H1 (cell line): Measurements from ENCODE around the gene ZNF300. TPM values are rescaled to one million over a fixed set of nuclear protein-coding genes. Genes with fewer than 3 reads are reported as not detected.

Experiments used
- CTCF ChIA-PET: fragments of 300-600 bp; sonication (Branson Sonifier 250); formaldehyde crosslinking; loops from one replicate; lab custom pipeline; 2021; ENCODE audit not compliant: partially characterized antibody; lab: Charles Lee
- POLR2A ChIA-PET: fragments of 300-600 bp; sonication (Branson Sonifier 250); formaldehyde crosslinking; loops from one replicate; lab custom pipeline; 2021; ENCODE audit warnings: inconsistent platforms; ENCODE audit not compliant: partially characterized antibody; lab: Charles Lee
- DNase-seq, 2 experiments: peaks; one replicate each; pipeline versions ENCODE4 v3.0.0 to v3.0.0-alpha.2; 2010 to 2022; ENCODE audit warnings: low spot score in 2 of 2, low read depth in 1 of 2, mixed read lengths in 1 of 2
- FAIRE-seq: peaks from 2 replicates; lab custom pipeline; 2011; peaks lifted over from hg19 to GRCh38; lab: Jason Lieb, UNC
- H2AFZ ChIP-seq: 2 replicates; pipeline ENCODE4 v1.8.1; 2012; ENCODE audit warnings: low read length, inconsistent platforms
- H2AK5ac ChIP-seq: 2 replicates; pipeline ENCODE4 v1.6.1; 2013; ENCODE audit warnings: low read depth, low read length
- H2BK120ac ChIP-seq: replicated peaks from 2 replicates; pipeline ENCODE3; 2013; ENCODE audit warnings: low read depth, low read length, inconsistent platforms
- H2BK12ac ChIP-seq: 2 replicates; pipeline ENCODE4 v1.6.1; 2013; ENCODE audit warnings: low read depth, low read length
- H2BK15ac ChIP-seq: 2 replicates; pipeline ENCODE4 v1.6.1; 2013; ENCODE audit warnings: low read length
- H2BK20ac ChIP-seq: 2 replicates; pipeline ENCODE4 v1.6.1; 2013; ENCODE audit warnings: low read length
- H2BK5ac ChIP-seq: 2 replicates; pipeline ENCODE4 v1.6.1; 2013; ENCODE audit warnings: low read depth, low read length
- H3K14ac ChIP-seq: 2 replicates; pipeline ENCODE4 v1.6.1; 2013; ENCODE audit warnings: inconsistent platforms; ENCODE audit not compliant: insufficient read length
- H3K18ac ChIP-seq: 2 replicates; pipeline ENCODE4 v1.6.1; 2013; ENCODE audit warnings: low read length; ENCODE audit errors: extremely low read depth
- H3K23ac ChIP-seq: 2 replicates; pipeline ENCODE4 v1.6.1; 2013; ENCODE audit warnings: inconsistent platforms; ENCODE audit not compliant: insufficient read length
- H3K23me2 ChIP-seq: 2 replicates; pipeline ENCODE4 v1.6.1; 2013; ENCODE audit warnings: low read depth, low read length
- H3K27ac ChIP-seq: 2 replicates; pipeline ENCODE4 v1.6.1; 2011; ENCODE audit warnings: low read depth, low read length, inconsistent platforms
- H3K27me3 ChIP-seq, 4 experiments: replicated peaks in 1 of 4; 1 replicate in 1 of 4; 2 replicates in 3 of 4; pipeline versions ENCODE4 v1.6.1 to v1.8.1; 2011 to 2013; ENCODE audit warnings: low read length in 3 of 4, mild to moderate bottlenecking in 3 of 4, inconsistent platforms in 2 of 4, mixed read lengths in 2 of 4, moderate library complexity in 1 of 4; ENCODE audit not compliant: control insufficient read depth in 3 of 4, insufficient read depth in 3 of 4; ENCODE audit errors: extremely low read depth in 1 of 4
- H3K36me3 ChIP-seq, 4 experiments: 2 replicates each; pipeline versions ENCODE4 v1.6.1 to v1.8.1; 2011 to 2013; ENCODE audit warnings: mild to moderate bottlenecking in 4 of 4, low read length in 3 of 4, moderate library complexity in 2 of 4, control low read depth in 1 of 4, inconsistent platforms in 1 of 4; ENCODE audit not compliant: insufficient read depth in 4 of 4, control insufficient read depth in 2 of 4
- H3K4ac ChIP-seq: replicated peaks from 2 replicates; pipeline ENCODE3; 2013; ENCODE audit warnings: low read length, low read depth, mixed read lengths, inconsistent platforms; ENCODE audit not compliant: insufficient read length
- H3K4me1 ChIP-seq, 4 experiments: replicated peaks in 1 of 4; 1 replicate in 1 of 4; 2 replicates in 3 of 4; pipeline versions ENCODE4 v1.6.1 to v1.8.1; 2011 to 2013; ENCODE audit warnings: low read length in 3 of 4, inconsistent platforms in 2 of 4, mixed read lengths in 1 of 4; ENCODE audit not compliant: insufficient read depth in 4 of 4, control insufficient read depth in 3 of 4
- H3K4me2 ChIP-seq, 2 experiments: 2 replicates each; pipeline versions ENCODE4 v1.6.1 to v1.8.1; 2011 to 2013; ENCODE audit warnings: low read depth in 2 of 2, low read length in 2 of 2, control low read depth in 1 of 2, inconsistent platforms in 1 of 2, mild to moderate bottlenecking in 1 of 2; ENCODE audit not compliant: insufficient read depth in 1 of 2
- H3K4me3 ChIP-seq, 4 experiments: fragments of 200-600, 300-600 bp in 1 of 4; sonication (generic), shearing (Covaris generic), sonication (Bioruptor Twin) in 1 of 4; 2 replicates each; pipeline versions ENCODE4 v1.5.1 to v1.8.1; 2011 to 2016; ENCODE audit warnings: low read length in 4 of 4, low read depth in 3 of 4, control low read depth in 2 of 4, inconsistent platforms in 2 of 4, mild to moderate bottlenecking in 2 of 4, mixed read lengths in 1 of 4, moderate library complexity in 1 of 4; ENCODE audit not compliant: insufficient read depth in 2 of 4; ENCODE audit errors: extremely low read depth in 1 of 4
- H3K56ac ChIP-seq: replicated peaks from 2 replicates; pipeline ENCODE3; 2013; ENCODE audit warnings: low read depth, mild to moderate bottlenecking, mixed read lengths, low read length, inconsistent platforms; ENCODE audit not compliant: insufficient read length
- H3K79me1 ChIP-seq: 2 replicates; pipeline ENCODE4 v1.6.1; 2013; ENCODE audit warnings: low read depth, low read length, control low read depth
- H3K79me2 ChIP-seq, 2 experiments: 2 replicates each; pipeline versions ENCODE4 v1.6.1 to v1.8.1; 2012 to 2013; ENCODE audit warnings: low read length in 2 of 2, mild to moderate bottlenecking in 2 of 2, inconsistent platforms in 1 of 2; ENCODE audit not compliant: insufficient read depth in 2 of 2, control insufficient read depth in 1 of 2
- H3K9ac ChIP-seq, 4 experiments: replicated peaks in 1 of 4; 1 replicate in 1 of 4; 2 replicates in 3 of 4; pipeline versions ENCODE4 v1.6.1 to v1.8.1; 2011 to 2013; ENCODE audit warnings: low read depth in 3 of 4, low read length in 3 of 4, control low read depth in 2 of 4, mild to moderate bottlenecking in 2 of 4, moderate library complexity in 2 of 4, inconsistent platforms in 1 of 4; ENCODE audit errors: extremely low read depth in 1 of 4
- H3K9me3 ChIP-seq, 2 experiments: 2 replicates each; pipeline versions ENCODE4 v1.6.1 to v1.8.1; 2012 to 2013; ENCODE audit warnings: mild to moderate bottlenecking in 2 of 2, moderate library complexity in 2 of 2, control low read depth in 1 of 2, inconsistent platforms in 1 of 2, low read depth in 1 of 2, low read length in 1 of 2, mixed read lengths in 1 of 2; ENCODE audit not compliant: insufficient read depth in 2 of 2
- H4K20me1 ChIP-seq, 2 experiments: replicated peaks in 1 of 2; 2 replicates each; pipeline versions ENCODE3 to v1.8.1; 2011 to 2013; ENCODE audit warnings: inconsistent platforms in 2 of 2, low read length in 2 of 2, mild to moderate bottlenecking in 1 of 2; ENCODE audit not compliant: insufficient read depth in 2 of 2, control insufficient read depth in 1 of 2
- H4K5ac ChIP-seq: 2 replicates; pipeline ENCODE4 v1.6.1; 2013; ENCODE audit warnings: low read length, low read depth, mixed read lengths, inconsistent platforms; ENCODE audit not compliant: insufficient read length
- H4K8ac ChIP-seq: 2 replicates; pipeline ENCODE4 v1.8.0; 2013; ENCODE audit warnings: mild to moderate bottlenecking, moderate library complexity, low read length, inconsistent platforms; ENCODE audit not compliant: insufficient read depth; ENCODE audit errors: extremely low read depth
- H4K91ac ChIP-seq: replicated peaks from 2 replicates; pipeline ENCODE3; 2013; ENCODE audit warnings: low read length, mixed read lengths, inconsistent platforms; ENCODE audit not compliant: insufficient read length
- ATF2 ChIP-seq: IDR thresholded peaks from 2 replicates; pipeline ENCODE4 v1.6.1; 2012; ENCODE audit warnings: low read length, inconsistent platforms
- CREB1 ChIP-seq: IDR thresholded peaks from 2 replicates; pipeline ENCODE4 v1.6.1; 2012; ENCODE audit warnings: inconsistent platforms
- JUND ChIP-seq: IDR thresholded peaks from 2 replicates; pipeline ENCODE4 v1.6.1; 2011; ENCODE audit warnings: mild to moderate bottlenecking, improper control_type of control experiment, low read length
- YY1 ChIP-seq: IDR thresholded peaks from 2 replicates; pipeline ENCODE4 v1.6.1; 2011; ENCODE audit warnings: low read depth, mild to moderate bottlenecking, low read length
- WGBS, 2 experiments: shearing (Covaris generic) in 1 of 2; methylation state at CpG; one replicate each; pipeline versions ENCODE4 v1.1.6 to v1.1.7; 2013 to 2015; ENCODE audit warnings: low lambda C conversion rate in 2 of 2, mixed read lengths in 2 of 2, inconsistent platforms in 1 of 2, low coverage in 1 of 2, missing lambda C conversion rate in 1 of 2; ENCODE audit not compliant: insufficient replicate concordance in 2 of 2, insufficient coverage in 1 of 2, insufficient read length in 1 of 2; ENCODE audit errors: extremely low coverage in 1 of 2, missing lambda C conversion rate in 1 of 2; 5-methylcytosine and 5-hydroxymethylcytosine counted together
- polyA plus RNA-seq, 7 experiments: library from polyadenylated mRNA; depleted of rRNA in 3 of 7; stranded (reverse) in 5 of 7; unstranded in 2 of 7; fragments of >200 nt in 5 of 7; fragments of 200-250 nt in 2 of 7; gene quantifications; 1 replicate in 5 of 7; 2 replicates in 1 of 7; 4 replicates in 1 of 7; pipeline versions ENCODE4 v1.2.1 to v1.2.3, GENCODE V29; 2011 to 2013; ENCODE audit warnings: missing spikeins in 2 of 7, mixed read lengths in 2 of 7
- total RNA-seq: library from RNA; stranded (reverse); fragmentation: NEBNext Ultra II Directional; extraction: Animal tissue kit (Norgen Biotek cat#: 25700); gene quantifications from 2 replicates; pipeline ENCODE4 v1.2.1, GENCODE V29; 2021

ZNF300 gene
- total and polyA plus RNA-seq, 2 of the 8 experiments (the other 6 are each of a cell fraction or from before 2014, with no cell fraction given), result 6.7 to 15.8 TPM

- H4K20me1 ChIP-seq, result no peaks in the 10 kb centered on the region
- no peak overlapping the region for H2BK120ac ChIP-seq
- H3K79me2 ChIP-seq, result no peaks in the 10 kb centered on the region
- peak; percentile 95 for FAIRE-seq
- peaks cover 0 to 5% (median 4%) of the 10 kb centered on the region in 4 experiments; a peak in 4 of 7 replicates for H3K27me3 ChIP-seq
- H3K9me3 ChIP-seq, result peaks cover 0 to 7% of the 10 kb centered on the region in 2 experiments; a peak in 1 of 4 replicates
- H4K91ac ChIP-seq, result no peak overlapping the region
- H3K36me3 ChIP-seq, result no peaks in the 10 kb centered on the region
- POLR2A ChIA-PET, result interaction anchor here (0.6 to 2.7 kb wide), 8 partner anchors 46 to 952 kb away, joined by 3 to 7 read pairs (median 3); partner anchors contain the start of genes DCTN4 and RBM22
- H3K4ac ChIP-seq, result no peak overlapping the region
- H3K27ac ChIP-seq, result no peak overlapping the region
- no peak overlapping the region for H2AK5ac ChIP-seq
- H2AFZ ChIP-seq, result peak overlapping the region; percentile 81
- no peak overlapping the region for H4K5ac ChIP-seq
- H3K4me1 ChIP-seq, result peaks cover 0 to 3% (median 0%) of the 10 kb centered on the region in 4 experiments; a peak in 1 of 7 replicates
- H4K8ac ChIP-seq, result no peak overlapping the region
- H2BK5ac ChIP-seq, result no peak overlapping the region
- CTCF ChIA-PET, result interaction anchor here (0.6 to 4.6 kb wide), 40 partner anchors 8 to 554 kb away, joined by 3 to 88 read pairs (median 4); partner anchors contain the start of genes RBM22 and SMIM3
- no peaks in the 10 kb centered on the region for H3K79me1 ChIP-seq
- H3K4me2 ChIP-seq, result no peak overlapping the region
- H2BK15ac ChIP-seq, result no peak overlapping the region
- no peak overlapping the region for H3K9ac ChIP-seq
- H2BK20ac ChIP-seq, result no peak overlapping the region
- no peak overlapping the region for H2BK12ac ChIP-seq
- no peak overlapping the region for H3K18ac ChIP-seq
- H3K56ac ChIP-seq, result no peak overlapping the region
- peak; percentile 27 to 51 for DNase-seq
- H3K23ac ChIP-seq, result no peak overlapping the region
- no peaks in the 10 kb centered on the region for H3K23me2 ChIP-seq
- no peak overlapping the region for H3K4me3 ChIP-seq
- no peak overlapping the region for H3K14ac ChIP-seq
- WGBS, 2 experiments, result 74% methylated on average over 22 of the region's 22 CpGs; no CpG with 5 or more reads in 1 of the 2 experiments
- TF ChIP-seq JUND, result peak; percentile 90
- TF ChIP-seq YY1, result peak; percentile 46; the same call in 1 of the 2 replicates
- peak; percentile 53 for TF ChIP-seq CREB1
- TF ChIP-seq ATF2, result peak; percentile 96
Measured at GRCh38 chr5:150846654-150847333, 58.0 kb downstream of the ZNF300 start.
